Liver (tissue), 9 donors: ENCODE measurements around the gene PRPF6. TPM values are rescaled to one million over a fixed set of nuclear protein-coding genes. Genes with fewer than 3 reads are reported as not detected.

Experiments used
- DNase-seq: peaks from one replicate; pipeline ENCODE4 v3.0.0-alpha.2; 2017; ENCODE audit warnings: low spot score
- H3K27ac ChIP-seq, 2 donors: one replicate each; pipeline ENCODE4 v1.7.0; 2013; ENCODE audit warnings: inconsistent platforms in 2 of 2, low read length in 2 of 2, control low read depth in 1 of 2, low read depth in 1 of 2, mild to moderate bottlenecking in 1 of 2
- H3K27me3 ChIP-seq, 4 donors: one replicate each; pipeline versions ENCODE4 v1.6.1 to v1.7.0; 2013; ENCODE audit warnings: low read length in 3 of 4, inconsistent platforms in 1 of 4, mild to moderate bottlenecking in 1 of 4, moderate library complexity in 1 of 4; ENCODE audit not compliant: control insufficient read depth in 4 of 4, insufficient read depth in 4 of 4
- H3K36me3 ChIP-seq, 4 donors: one replicate each; pipeline versions ENCODE4 v1.6.1 to v1.7.0; 2013; ENCODE audit warnings: low read length in 3 of 4, mild to moderate bottlenecking in 3 of 4, low read depth in 1 of 4, moderate library complexity in 1 of 4; ENCODE audit not compliant: control insufficient read depth in 4 of 4, insufficient read depth in 3 of 4
- H3K4me1 ChIP-seq, 4 donors: one replicate each; pipeline versions ENCODE4 v1.6.1 to v1.7.0; 2013; ENCODE audit warnings: low read length in 3 of 4, mild to moderate bottlenecking in 3 of 4, moderate library complexity in 1 of 4; ENCODE audit not compliant: control insufficient read depth in 4 of 4, insufficient read depth in 4 of 4
- H3K4me3 ChIP-seq, 3 donors: one replicate each; pipeline versions ENCODE4 v1.6.1 to v1.7.0; 2013; ENCODE audit warnings: low read length in 3 of 3, control low read depth in 1 of 3, low read depth in 1 of 3, mild to moderate bottlenecking in 1 of 3
- H3K9ac ChIP-seq, 2 donors: one replicate each; pipeline ENCODE4 v1.7.0; 2013; ENCODE audit warnings: low read length in 2 of 2, mild to moderate bottlenecking in 2 of 2, moderate library complexity in 2 of 2, control low read depth in 1 of 2, low read depth in 1 of 2
- H3K9me3 ChIP-seq, 4 donors: one replicate each; pipeline versions ENCODE4 v1.6.1 to v1.7.0; 2013; ENCODE audit warnings: low read length in 3 of 4; ENCODE audit not compliant: control insufficient read depth in 4 of 4
- FOXA1 ChIP-seq: IDR thresholded peaks from 2 replicates; pipeline ENCODE4 v1.6.1; 2016; ENCODE audit warnings: antibody characterized with exemption
- FOXA2 ChIP-seq: IDR thresholded peaks from 2 replicates; pipeline ENCODE4 v1.6.1; 2016; ENCODE audit warnings: antibody characterized with exemption
- GABPA ChIP-seq, 2 donors: IDR thresholded peaks in 1 of 2; conservative IDR thresholded peaks in 1 of 2; 2 replicates each; pipeline ENCODE4 v1.6.1; 2016; ENCODE audit warnings: antibody characterized with exemption in 2 of 2, mild to moderate bottlenecking in 1 of 2, moderate library complexity in 1 of 2
- HNF4G ChIP-seq: IDR thresholded peaks from 2 replicates; pipeline ENCODE4 v1.6.1; 2016; ENCODE audit warnings: antibody characterized with exemption
- MAX ChIP-seq: IDR thresholded peaks from 2 replicates; pipeline ENCODE4 v1.6.1; 2016; ENCODE audit warnings: antibody characterized with exemption
- NR2F2 ChIP-seq: IDR thresholded peaks from 2 replicates; pipeline ENCODE4 v1.6.1; 2016; ENCODE audit warnings: antibody characterized with exemption
- RAD21 ChIP-seq, 2 donors: IDR thresholded peaks; 2 replicates each; pipeline ENCODE4 v1.6.1; 2016; ENCODE audit warnings: antibody characterized with exemption in 2 of 2, mild to moderate bottlenecking in 2 of 2
- RXRA ChIP-seq, 2 donors: IDR thresholded peaks; 2 replicates each; pipeline ENCODE4 v1.6.1; 2017 to 2018; ENCODE audit warnings: antibody characterized with exemption in 2 of 2, mild to moderate bottlenecking in 1 of 2
- SP1 ChIP-seq: IDR thresholded peaks from 2 replicates; pipeline ENCODE4 v1.6.1; 2018; ENCODE audit warnings: antibody characterized with exemption, mild to moderate bottlenecking
- TAF1 ChIP-seq: conservative IDR thresholded peaks from 2 replicates; pipeline ENCODE4 v1.6.1; 2016; ENCODE audit warnings: antibody characterized with exemption, mild to moderate bottlenecking
- ZBTB33 ChIP-seq: IDR thresholded peaks from 2 replicates; pipeline ENCODE4 v1.6.1; 2016; ENCODE audit warnings: antibody characterized with exemption
- WGBS: extraction: QIAGEN DNeasy Blood & Tissue Kit; methylation state at CpG from one replicate; pipeline ENCODE4 v1.1.7; 2013; 5-methylcytosine and 5-hydroxymethylcytosine counted together
- polyA plus RNA-seq, 2 donors: library from polyadenylated mRNA; stranded (reverse) in 1 of 2; unstranded in 1 of 2; fragments of 200-250 nt in 1 of 2; fragments of >200 nt in 1 of 2; fragmentation: Nextera tagmentation in 1 of 2; extraction: Ambion mirVana in 1 of 2; gene quantifications; one replicate each; pipeline versions ENCODE4 v1.2.1 to v1.2.3, GENCODE V29; 2013 to 2015
- total RNA-seq, 2 donors: library from RNA; depleted of rRNA; stranded (reverse); fragments of >200 nt; gene quantifications; one replicate each; pipeline ENCODE4 v1.2.3, GENCODE V29; 2014
- TF ChIP-seq, protein P1 (sequence below): fragments of 150-350 bp; IDR thresholded peaks from 2 replicates; pipeline ENCODE4 v1.5.1; 2017; ENCODE audit warnings: improper control_type of control experiment, low read depth, low read length; ENCODE audit not compliant: missing input control
- TF ChIP-seq, protein P2 (sequence below): IDR thresholded peaks from 2 replicates; pipeline ENCODE4 v1.6.1; 2016; ENCODE audit warnings: antibody characterized with exemption, mild to moderate bottlenecking
- donor health status: healthy.
- donor health status: healthy.
- donor health status: healthy.
- donor health status: healthy.
- donor health status: healthy.

The PRPF6 gene
- total and polyA plus RNA-seq, 4 donors: 16.3 to 24.9 (median 23.1) TPM

DNA sequence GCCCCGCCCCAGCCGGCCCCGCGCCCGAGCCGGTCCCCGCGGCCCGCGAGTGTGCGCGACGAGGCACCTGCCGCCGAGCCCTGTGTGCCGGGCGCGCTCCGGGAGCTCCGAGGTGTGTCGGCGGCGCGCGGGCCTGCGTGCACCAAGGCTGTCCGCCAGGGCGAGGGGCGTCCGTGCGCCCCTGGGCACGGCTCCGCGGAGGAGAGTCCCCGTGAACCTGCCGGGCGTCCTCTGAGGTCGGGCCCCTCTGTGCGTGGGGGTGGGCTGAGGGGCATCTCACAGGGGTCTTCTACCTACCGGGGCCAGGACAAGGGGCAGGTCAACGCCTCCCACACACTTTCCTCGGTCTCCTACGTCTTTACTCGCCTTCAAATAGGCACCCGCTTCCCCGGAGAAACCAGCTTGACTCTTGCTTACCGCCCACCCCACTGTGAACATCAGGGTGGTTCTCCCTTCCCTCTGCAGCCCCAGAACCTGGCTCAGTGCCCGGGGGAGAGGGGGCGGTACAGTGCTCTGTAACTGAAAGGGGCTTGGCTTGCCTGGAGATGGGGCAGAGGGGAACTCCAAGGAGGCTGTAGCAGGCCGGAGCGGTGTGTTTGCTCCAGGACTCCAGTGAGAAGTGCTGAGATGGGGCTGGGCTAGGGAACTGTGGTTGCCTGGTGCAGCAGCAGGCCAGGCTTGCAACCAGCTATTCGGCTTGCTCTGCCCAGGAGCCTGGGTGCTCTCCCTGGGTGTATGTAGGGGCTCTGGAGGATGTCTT, 1.2 kb upstream of the PRPF6 start, which contains the start of gene SAMD10:
Gene SAMD10 (minus strand): TSS at position 86 of the 760 bp plus-strand sequence. CDS start 175 bp downstream, outside the sequence.
- Histone ChIP-seq H3K4me3 (peak within 1 kb of the TSS; percentile 30 to 96 (median 66)), H3K9me3 (no peaks in the 10 kb centered on the region), H3K36me3 (peaks cover 2 to 9% (median 5%) of the 10 kb centered on the region in 4 donors), H3K27ac (peak within 1 kb of the TSS; percentile 60 to 79), H3K27me3 (no peaks in the 10 kb centered on the region), H3K4me1 (peaks cover 12 to 48% (median 29%) of the 10 kb centered on the region in 4 donors), H3K9ac (peak within 1 kb of the TSS in 1 of 2 donors; percentile 36)
- TF ChIP-seq, protein P1, sequence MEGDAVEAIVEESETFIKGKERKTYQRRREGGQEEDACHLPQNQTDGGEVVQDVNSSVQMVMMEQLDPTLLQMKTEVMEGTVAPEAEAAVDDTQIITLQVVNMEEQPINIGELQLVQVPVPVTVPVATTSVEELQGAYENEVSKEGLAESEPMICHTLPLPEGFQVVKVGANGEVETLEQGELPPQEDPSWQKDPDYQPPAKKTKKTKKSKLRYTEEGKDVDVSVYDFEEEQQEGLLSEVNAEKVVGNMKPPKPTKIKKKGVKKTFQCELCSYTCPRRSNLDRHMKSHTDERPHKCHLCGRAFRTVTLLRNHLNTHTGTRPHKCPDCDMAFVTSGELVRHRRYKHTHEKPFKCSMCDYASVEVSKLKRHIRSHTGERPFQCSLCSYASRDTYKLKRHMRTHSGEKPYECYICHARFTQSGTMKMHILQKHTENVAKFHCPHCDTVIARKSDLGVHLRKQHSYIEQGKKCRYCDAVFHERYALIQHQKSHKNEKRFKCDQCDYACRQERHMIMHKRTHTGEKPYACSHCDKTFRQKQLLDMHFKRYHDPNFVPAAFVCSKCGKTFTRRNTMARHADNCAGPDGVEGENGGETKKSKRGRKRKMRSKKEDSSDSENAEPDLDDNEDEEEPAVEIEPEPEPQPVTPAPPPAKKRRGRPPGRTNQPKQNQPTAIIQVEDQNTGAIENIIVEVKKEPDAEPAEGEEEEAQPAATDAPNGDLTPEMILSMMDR: peak; percentile 15
- TF ChIP-seq GABPA (IDR thresholded peaks at IDR 0.05 in 1 of 2, conservative IDR thresholded peaks at IDR 0.05 in 1 of 2): no peak
- WGBS: 6% methylated on average over 52 of the region's 52 CpGs
- DNase-seq: peak; percentile 76

DNA sequence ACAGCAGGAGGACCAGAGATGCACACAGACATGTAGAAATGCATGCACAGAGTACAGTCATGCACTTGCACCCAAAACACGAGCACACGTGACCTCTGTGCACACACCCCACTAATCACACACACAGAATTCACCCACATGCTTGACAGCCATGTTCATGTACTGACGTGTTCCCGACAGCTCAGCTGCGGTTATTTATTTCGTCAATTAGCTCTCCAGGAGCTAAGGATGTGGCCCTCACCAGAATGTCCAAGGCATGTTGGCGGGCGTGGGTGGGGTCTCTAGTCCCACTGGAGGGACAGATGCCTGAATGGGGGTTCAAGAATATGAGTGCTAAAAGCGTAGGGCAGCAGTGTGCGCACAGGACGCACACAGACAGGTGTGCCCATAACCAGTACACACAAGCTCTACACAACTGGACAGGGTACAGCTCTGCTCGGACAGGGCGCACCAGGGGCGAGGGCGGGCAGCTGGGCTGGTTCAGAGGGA, 571 bp upstream of the PRPF6 start:
- Histone ChIP-seq H3K27me3 (no peaks in the 10 kb centered on the region), H3K9me3 (no peaks in the 10 kb centered on the region), H3K9ac (peak overlapping the region in 1 of 2 donors; percentile 12), H3K4me3 (peak overlapping the region in 2 of 3 donors; percentile 91 to 96), H3K4me1 (peaks cover 12 to 48% (median 29%) of the 10 kb centered on the region in 4 donors), H3K36me3 (peaks cover 4 to 15% (median 11%) of the 10 kb centered on the region in 4 donors), H3K27ac (peak overlapping the region; percentile 60 to 69)
- TF ChIP-seq HNF4G: no peak
- TF ChIP-seq, protein P2, sequence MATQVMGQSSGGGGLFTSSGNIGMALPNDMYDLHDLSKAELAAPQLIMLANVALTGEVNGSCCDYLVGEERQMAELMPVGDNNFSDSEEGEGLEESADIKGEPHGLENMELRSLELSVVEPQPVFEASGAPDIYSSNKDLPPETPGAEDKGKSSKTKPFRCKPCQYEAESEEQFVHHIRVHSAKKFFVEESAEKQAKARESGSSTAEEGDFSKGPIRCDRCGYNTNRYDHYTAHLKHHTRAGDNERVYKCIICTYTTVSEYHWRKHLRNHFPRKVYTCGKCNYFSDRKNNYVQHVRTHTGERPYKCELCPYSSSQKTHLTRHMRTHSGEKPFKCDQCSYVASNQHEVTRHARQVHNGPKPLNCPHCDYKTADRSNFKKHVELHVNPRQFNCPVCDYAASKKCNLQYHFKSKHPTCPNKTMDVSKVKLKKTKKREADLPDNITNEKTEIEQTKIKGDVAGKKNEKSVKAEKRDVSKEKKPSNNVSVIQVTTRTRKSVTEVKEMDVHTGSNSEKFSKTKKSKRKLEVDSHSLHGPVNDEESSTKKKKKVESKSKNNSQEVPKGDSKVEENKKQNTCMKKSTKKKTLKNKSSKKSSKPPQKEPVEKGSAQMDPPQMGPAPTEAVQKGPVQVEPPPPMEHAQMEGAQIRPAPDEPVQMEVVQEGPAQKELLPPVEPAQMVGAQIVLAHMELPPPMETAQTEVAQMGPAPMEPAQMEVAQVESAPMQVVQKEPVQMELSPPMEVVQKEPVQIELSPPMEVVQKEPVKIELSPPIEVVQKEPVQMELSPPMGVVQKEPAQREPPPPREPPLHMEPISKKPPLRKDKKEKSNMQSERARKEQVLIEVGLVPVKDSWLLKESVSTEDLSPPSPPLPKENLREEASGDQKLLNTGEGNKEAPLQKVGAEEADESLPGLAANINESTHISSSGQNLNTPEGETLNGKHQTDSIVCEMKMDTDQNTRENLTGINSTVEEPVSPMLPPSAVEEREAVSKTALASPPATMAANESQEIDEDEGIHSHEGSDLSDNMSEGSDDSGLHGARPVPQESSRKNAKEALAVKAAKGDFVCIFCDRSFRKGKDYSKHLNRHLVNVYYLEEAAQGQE: no peak
- no peak for TF ChIP-seq MAX
- no peak for TF ChIP-seq FOXA1
- no peak for TF ChIP-seq FOXA2
- TF ChIP-seq ZBTB33: no peak
- no peak for TF ChIP-seq TAF1
- no peak for TF ChIP-seq GABPA (IDR thresholded peaks at IDR 0.05 in 1 of 2, conservative IDR thresholded peaks at IDR 0.05 in 1 of 2)
- no peak for TF ChIP-seq NR2F2
- TF ChIP-seq RAD21 (IDR thresholded peaks at IDR 0.05): no peak
- TF ChIP-seq, protein P1: no peak
- TF ChIP-seq SP1: no peak
- no peak for TF ChIP-seq RXRA (IDR thresholded peaks at IDR 0.05)
- no peak for DNase-seq
- 80% methylated on average over 15 of the region's 15 CpGs for WGBS
